ENCODE data around the gene SMIM21.

Gene SMIM21

DNA sequence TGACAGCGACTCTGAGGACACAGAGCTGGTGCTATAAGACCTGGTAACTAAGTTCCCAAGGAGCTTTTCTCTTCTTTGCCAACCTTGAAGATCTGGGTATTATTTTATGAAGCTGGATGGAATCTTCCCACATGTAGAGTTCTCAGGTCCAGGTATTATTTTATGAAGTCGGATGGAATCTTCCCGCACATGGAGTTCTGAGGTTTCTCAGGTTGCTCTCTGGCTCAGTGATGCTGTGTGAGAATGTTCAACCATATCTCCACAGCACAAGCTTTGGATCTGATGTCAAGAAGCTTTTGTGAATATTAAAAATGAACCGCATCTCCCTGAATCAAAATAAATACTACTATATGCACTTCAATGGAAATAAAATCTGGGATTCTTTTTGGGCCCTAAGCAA, at the start of gene SMIM21:
Gene SMIM21 (minus strand): TSS at position 101 of the 400 bp plus-strand sequence. CDS start 140 bp downstream, outside the sequence.
- TF ChIP-seq, protein P1, sequence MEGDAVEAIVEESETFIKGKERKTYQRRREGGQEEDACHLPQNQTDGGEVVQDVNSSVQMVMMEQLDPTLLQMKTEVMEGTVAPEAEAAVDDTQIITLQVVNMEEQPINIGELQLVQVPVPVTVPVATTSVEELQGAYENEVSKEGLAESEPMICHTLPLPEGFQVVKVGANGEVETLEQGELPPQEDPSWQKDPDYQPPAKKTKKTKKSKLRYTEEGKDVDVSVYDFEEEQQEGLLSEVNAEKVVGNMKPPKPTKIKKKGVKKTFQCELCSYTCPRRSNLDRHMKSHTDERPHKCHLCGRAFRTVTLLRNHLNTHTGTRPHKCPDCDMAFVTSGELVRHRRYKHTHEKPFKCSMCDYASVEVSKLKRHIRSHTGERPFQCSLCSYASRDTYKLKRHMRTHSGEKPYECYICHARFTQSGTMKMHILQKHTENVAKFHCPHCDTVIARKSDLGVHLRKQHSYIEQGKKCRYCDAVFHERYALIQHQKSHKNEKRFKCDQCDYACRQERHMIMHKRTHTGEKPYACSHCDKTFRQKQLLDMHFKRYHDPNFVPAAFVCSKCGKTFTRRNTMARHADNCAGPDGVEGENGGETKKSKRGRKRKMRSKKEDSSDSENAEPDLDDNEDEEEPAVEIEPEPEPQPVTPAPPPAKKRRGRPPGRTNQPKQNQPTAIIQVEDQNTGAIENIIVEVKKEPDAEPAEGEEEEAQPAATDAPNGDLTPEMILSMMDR (IDR thresholded peaks at IDR 0.05; ENCODE audit: low read depth, low read length), result no peak
- H3K4me3 ChIP-seq (ENCODE audit: low read depth, low read length), result no peak within 1 kb of the TSS

DNA sequence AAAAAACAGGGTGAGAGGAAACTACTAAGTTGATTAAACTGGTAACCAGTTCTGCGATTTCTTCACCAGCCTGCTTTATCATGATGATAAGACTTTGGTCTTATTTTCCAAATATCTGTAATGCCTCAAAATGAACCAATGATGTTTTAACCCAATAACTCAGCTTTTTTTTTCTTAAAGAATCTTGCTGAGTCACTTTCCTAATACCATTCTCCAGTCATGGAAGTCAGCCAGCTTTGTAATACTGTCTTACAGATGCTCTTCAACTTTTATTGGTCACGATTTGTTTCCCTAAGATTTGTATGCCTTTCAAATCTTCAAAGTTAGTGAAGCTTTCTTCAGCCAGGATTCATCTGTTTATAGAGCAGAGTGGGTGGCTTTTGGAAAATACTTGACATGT, 47.7 kb upstream of the SMIM21 start:
- no peak overlapping the region for H3K4me3 ChIP-seq (ENCODE audit: low read depth, low read length)
- TF ChIP-seq, protein P1 (IDR thresholded peaks at IDR 0.05; ENCODE audit: low read depth, low read length), result no peak

DNA sequence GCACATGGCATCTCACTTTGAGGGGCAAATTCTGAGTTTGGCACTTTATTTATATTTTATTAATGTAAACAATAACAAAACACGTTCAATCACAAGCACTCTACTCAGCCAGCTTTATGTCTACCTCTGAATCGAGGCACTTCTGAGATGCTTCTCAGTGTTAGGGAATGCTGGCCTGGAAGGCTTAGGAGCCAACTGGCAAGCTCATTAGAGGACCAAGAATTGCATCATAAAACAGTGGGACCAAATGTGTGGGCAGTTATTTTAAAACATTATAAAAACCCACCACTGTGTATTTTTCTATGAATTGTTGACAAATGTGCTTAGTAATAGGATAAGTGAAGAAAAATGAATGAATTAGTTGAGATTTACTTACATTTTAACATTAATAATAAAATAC, 46.8 kb upstream of the SMIM21 start:
- H3K4me3 ChIP-seq (ENCODE audit: low read depth, low read length), result no peak overlapping the region
- TF ChIP-seq, protein P1 (IDR thresholded peaks at IDR 0.05; ENCODE audit: low read depth, low read length), result no peak

DNA sequence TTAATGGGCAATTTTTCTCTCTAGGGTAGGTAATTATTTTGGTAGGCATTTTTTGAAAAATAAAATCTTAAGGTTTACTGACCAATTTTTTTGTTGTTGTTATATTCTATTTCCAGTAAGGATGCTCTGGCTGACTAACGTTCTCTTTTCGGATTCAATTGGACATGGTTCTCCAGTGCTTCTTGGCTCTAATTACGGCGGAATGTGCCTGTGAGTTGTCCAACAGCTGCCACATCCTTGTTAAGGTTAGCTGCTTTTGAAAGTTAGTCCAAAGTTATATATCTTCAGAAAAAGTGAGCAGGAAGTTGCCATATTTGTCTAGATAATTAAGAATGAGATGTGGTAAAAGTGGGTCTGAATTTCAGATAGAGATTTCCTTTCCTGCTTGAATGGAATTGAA, 45.8 kb upstream of the SMIM21 start:
- no peak overlapping the region for H3K4me3 ChIP-seq (ENCODE audit: low read depth, low read length)
- TF ChIP-seq, protein P1 (IDR thresholded peaks at IDR 0.05; ENCODE audit: low read depth, low read length), result no peak

DNA sequence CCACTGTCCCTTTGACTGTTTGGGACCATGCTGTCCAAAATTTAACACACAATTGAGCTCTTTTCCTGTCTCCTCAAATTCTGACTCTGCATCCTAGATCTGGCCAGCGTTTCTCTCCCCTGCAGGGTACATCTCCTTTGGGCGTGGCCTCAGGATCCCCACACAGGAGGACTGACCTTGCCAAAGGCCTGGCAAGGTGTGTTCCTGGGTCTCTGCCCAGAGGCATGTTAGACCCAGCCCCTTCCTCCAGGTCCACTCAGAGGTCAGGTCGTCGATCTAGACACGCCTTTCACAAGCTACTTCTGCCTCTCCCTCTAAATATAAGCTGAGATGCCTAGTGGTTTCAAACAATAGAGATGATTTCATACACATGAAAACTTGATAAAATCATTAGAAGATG, 45.4 kb upstream of the SMIM21 start:
- TF ChIP-seq, protein P1 (IDR thresholded peaks at IDR 0.05; ENCODE audit: low read depth, low read length), result no peak
- no peak overlapping the region for H3K4me3 ChIP-seq (ENCODE audit: low read depth, low read length)

DNA sequence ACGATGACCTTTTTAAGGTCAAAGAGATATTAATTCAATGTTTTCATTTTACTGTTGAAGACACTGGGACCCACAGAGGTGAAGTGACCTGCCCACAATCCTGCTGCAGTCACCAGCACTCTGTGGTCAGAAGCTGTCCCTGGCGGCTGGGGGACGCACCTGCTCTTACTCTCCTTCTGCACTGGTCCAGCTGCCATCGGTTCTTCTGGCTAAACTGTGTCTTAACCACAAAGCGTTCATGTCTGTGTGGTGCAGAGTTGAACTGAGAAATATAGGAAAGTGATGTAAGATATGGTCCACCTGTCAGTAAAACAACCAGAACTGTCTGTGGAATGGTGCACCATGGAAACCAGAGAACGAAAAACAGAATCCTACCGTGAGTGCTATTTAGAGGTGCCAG, 44.9 kb upstream of the SMIM21 start:
- no peak overlapping the region for H3K4me3 ChIP-seq (ENCODE audit: low read depth, low read length)
- TF ChIP-seq, protein P1 (IDR thresholded peaks at IDR 0.05; ENCODE audit: low read depth, low read length), result no peak

DNA sequence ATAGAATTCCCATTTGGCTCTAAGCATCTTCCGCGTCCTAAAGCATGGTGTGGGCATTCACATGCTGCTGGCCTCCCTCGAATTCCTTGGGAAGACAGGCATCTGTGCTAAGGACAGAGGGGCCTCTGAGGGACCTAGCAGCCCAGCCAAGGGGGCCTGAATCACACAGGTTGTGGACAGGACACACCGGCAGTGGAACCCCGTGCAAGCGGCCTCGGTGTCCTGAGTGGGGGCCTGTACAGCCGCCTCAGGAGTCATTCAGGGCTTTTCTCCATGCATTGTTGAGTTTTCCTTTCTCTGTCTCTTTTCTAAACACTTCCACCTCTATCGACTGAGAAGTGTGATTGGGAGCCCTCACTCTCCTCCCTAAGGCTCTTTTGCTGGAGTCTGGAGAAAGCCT, 44.3 kb upstream of the SMIM21 start:
- TF ChIP-seq, protein P1 (IDR thresholded peaks at IDR 0.05; ENCODE audit: low read depth, low read length), result no peak
- no peak overlapping the region for H3K4me3 ChIP-seq (ENCODE audit: low read depth, low read length)
